Measurements from ENCODE around the gene NR1D1. TPM values are rescaled to one million over a fixed set of nuclear protein-coding genes. Genes with fewer than 3 reads are reported as not detected.

The NR1D1 gene
- polyA plus RNA-seq, 1 donor, result 5.7 TPM

- DNase-seq (ENCODE audit: low read depth), result no peak
Observed at GRCh38 chr17:40075201-40075941, 25.0 kb downstream of the NR1D1 start.

GRCh38 chr17:40074871-40075200, 25.6 kb downstream of the NR1D1 start:
- DNase-seq (ENCODE audit: low read depth), result no peak

GRCh38 chr17:40074175-40074512, 26.2 kb downstream of the NR1D1 start:
- DNase-seq (ENCODE audit: low read depth), result no peak

GRCh38 chr17:40073454-40074174, 26.8 kb downstream of the NR1D1 start:
- DNase-seq (ENCODE audit: low read depth), result no peak

GRCh38 chr17:40072735-40073346, 27.5 kb downstream of the NR1D1 start:
- DNase-seq (ENCODE audit: low read depth), result no peak

GRCh38 chr17:40072040-40072734, 28.2 kb downstream of the NR1D1 start:
- DNase-seq (ENCODE audit: low read depth), result no peak

GRCh38 chr17:40071313-40072039, 28.9 kb downstream of the NR1D1 start:
- no peak for DNase-seq (ENCODE audit: low read depth)

GRCh38 chr17:40070709-40071312, 29.6 kb downstream of the NR1D1 start:
- DNase-seq (ENCODE audit: low read depth), result no peak

- DNase-seq (ENCODE audit: low read depth), result no peak
Observed at GRCh38 chr17:40069751-40070708, 30.4 kb downstream of the NR1D1 start.

GRCh38 chr17:40068917-40069750, 31.3 kb downstream of the NR1D1 start:
- peak; percentile 82 for DNase-seq (ENCODE audit: low read depth)

GRCh38 chr17:40068584-40068916, 31.8 kb downstream of the NR1D1 start:
- DNase-seq (ENCODE audit: low read depth), result no peak

GRCh38 chr17:40068129-40068581, 32.2 kb downstream of the NR1D1 start:
- DNase-seq (ENCODE audit: low read depth), result no peak

- DNase-seq (ENCODE audit: low read depth), result no peak
Observed at GRCh38 chr17:40067710-40068109, 32.7 kb downstream of the NR1D1 start.

- no peak for DNase-seq (ENCODE audit: low read depth)
Observed at GRCh38 chr17:40065769-40066510, 34.4 kb downstream of the NR1D1 start.

GRCh38 chr17:40064971-40065768, 35.2 kb downstream of the NR1D1 start:
- no peak for DNase-seq (ENCODE audit: low read depth)

- no peak for DNase-seq (ENCODE audit: low read depth)
Observed at GRCh38 chr17:40063901-40064531, 36.4 kb downstream of the NR1D1 start.

- DNase-seq (ENCODE audit: low read depth), result no peak
Observed at GRCh38 chr17:40063187-40063771, 37.1 kb downstream of the NR1D1 start.
